Measurements from ENCODE around the gene NF2. TPM values are rescaled to one million over a fixed set of nuclear protein-coding genes. Genes with fewer than 3 reads are reported as not detected.

Gene NF2
- total and polyA plus RNA-seq, 10 of the 15 experiments (the other 5 are each of a cell fraction or from before 2014, with no cell fraction given), result 2.2 to 49.8 (median 22.5) TPM

DNA sequence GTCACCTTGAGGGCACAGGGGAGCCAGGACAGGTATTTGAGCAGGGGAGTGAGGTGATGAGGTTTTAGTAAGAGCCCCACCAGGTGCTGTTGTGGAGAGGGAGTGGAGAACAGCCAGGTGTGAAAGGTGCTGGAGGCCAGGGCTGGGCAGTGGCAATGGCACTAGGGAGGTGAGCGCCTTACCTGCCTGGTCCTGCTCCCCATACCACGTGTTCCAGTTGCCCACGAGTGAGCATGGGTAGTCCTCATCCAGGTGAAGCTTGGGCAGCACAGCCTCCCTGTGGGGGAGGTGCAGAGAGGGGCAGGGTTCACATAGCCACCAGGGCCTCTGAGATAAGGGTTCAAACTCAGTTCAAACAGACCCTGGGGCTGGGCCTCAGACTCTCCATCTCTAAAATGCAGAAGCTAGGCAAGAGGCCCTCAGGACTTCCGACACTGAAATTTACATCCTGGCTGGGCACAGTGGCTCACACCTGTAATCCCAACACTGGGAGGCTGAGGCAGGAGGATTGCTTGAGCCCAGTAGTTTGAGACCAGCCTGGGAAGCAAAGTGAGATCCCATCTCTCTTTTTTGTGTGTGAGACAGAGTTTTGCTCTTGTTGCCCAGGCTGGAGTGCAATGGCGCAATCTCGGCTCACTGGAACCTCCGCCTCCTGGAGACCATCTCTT is 34.3 kb upstream of the NF2 start:
- Histone ChIP-seq H3K27me3 (replicated peaks in 1 of 2; ENCODE audit: control insufficient read depth in 2 of 2, insufficient read depth in 2 of 2, low read length in 1 of 2) (no peaks in the 10 kb centered on the region), H3K36me3 (ENCODE audit: control insufficient read depth in 2 of 2, insufficient read depth in 2 of 2, low read length in 1 of 2) (peaks cover 0 to 7% of the 10 kb centered on the region in 2 experiments; a peak in 1 of 4 replicates), H3K9me3 (replicated peaks; ENCODE audit: control insufficient read depth, insufficient read depth, low read length) (no peaks in the 10 kb centered on the region), H3K79me2 (ENCODE audit: control insufficient read depth, insufficient read depth, low read length) (no peaks in the 10 kb centered on the region), H3K27ac (ENCODE audit: control insufficient read depth, insufficient read depth) (no peak overlapping the region), H3K4me1 (ENCODE audit: control insufficient read depth, insufficient read depth, low read length) (no peaks in the 10 kb centered on the region), H2AFZ (ENCODE audit: control insufficient read depth, low read depth, low read length) (no peak overlapping the region), H3K4me3 (no peak overlapping the region), H3K4me2 (ENCODE audit: control insufficient read depth, insufficient read depth) (no peak overlapping the region), H4K20me1 (ENCODE audit: control insufficient read depth, insufficient read depth) (no peaks in the 10 kb centered on the region), H3K9ac (ENCODE audit: control insufficient read depth, insufficient read depth, low read length) (no peak overlapping the region)
- 68% methylated on average over 7 of the region's 7 CpGs for WGBS (ENCODE audit: insufficient coverage, insufficient replicate concordance, low lambda C conversion rate, missing lambda C conversion rate)
- ChIA-PET POLR2A (no interaction called here), CTCF (no interaction called here), RAD21 (ENCODE audit: unreplicated experiment) (no interaction called here), SMC1A (ENCODE audit: uncharacterized antibody, unreplicated experiment) (no interaction called here)
- no peak for FAIRE-seq
- intact Hi-C loops (cut with micrococcal nuclease; ENCODE audit: unreplicated experiment) (no loop called here), in situ Hi-C loops (cut with MboI) (no loop called here)
- ATAC-seq, result no peak
- DNase-seq (ENCODE audit: low read depth, low spot score), result no peak
- BruUV-seq (replicated peaks), result no TSS peak
- no peak for TF ChIP-seq ZNF217 (IDR thresholded peaks at IDR 0.05)

DNA sequence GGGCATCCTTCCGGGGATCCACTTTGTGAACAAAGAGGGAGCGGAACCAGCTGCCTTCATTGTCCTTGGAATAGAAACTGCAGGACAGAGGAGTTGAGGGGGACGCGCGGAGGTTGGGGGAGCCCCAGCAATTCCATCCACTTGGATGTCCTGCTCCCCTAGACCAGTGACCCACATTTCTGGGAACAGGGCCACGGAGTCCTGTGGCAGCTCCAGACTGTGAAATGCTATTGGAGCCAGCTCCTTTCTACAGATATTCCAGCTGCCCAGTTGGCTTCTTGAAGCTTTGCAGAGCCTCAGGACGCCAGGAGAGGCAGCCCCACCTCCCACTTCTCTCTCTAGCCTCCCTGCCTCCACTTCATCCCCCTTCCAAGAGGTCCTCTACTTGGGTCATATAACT is 33.0 kb upstream of the NF2 start:
- ATAC-seq (no peak), FAIRE-seq (no peak), DNase-seq (ENCODE audit: low read depth, low spot score) (no peak)
- H3K9me3 ChIP-seq (replicated peaks; ENCODE audit: control insufficient read depth, insufficient read depth, low read length), result no peaks in the 10 kb centered on the region
- ChIA-PET SMC1A (ENCODE audit: uncharacterized antibody, unreplicated experiment) (no interaction called here), RAD21 (ENCODE audit: unreplicated experiment) (no interaction called here), POLR2A (no interaction called here), CTCF (no interaction called here)
- no peak overlapping the region for H2AFZ ChIP-seq (ENCODE audit: control insufficient read depth, low read depth, low read length)
- no TSS peak for BruUV-seq (replicated peaks)
- intact Hi-C loops (cut with micrococcal nuclease; ENCODE audit: unreplicated experiment), result no loop called here
- H3K4me3 ChIP-seq, result no peak overlapping the region
- WGBS (ENCODE audit: insufficient coverage, insufficient replicate concordance, low lambda C conversion rate, missing lambda C conversion rate), result 87% methylated on average over 7 of the region's 7 CpGs
- H3K9ac ChIP-seq (ENCODE audit: control insufficient read depth, insufficient read depth, low read length), result no peak overlapping the region
- in situ Hi-C loops (cut with MboI), result no loop called here
- H3K79me2 ChIP-seq (ENCODE audit: control insufficient read depth, insufficient read depth, low read length), result no peaks in the 10 kb centered on the region
- no peak overlapping the region for H3K27ac ChIP-seq (ENCODE audit: control insufficient read depth, insufficient read depth)
- no peaks in the 10 kb centered on the region for H4K20me1 ChIP-seq (ENCODE audit: control insufficient read depth, insufficient read depth)
- H3K27me3 ChIP-seq (replicated peaks in 1 of 2; ENCODE audit: control insufficient read depth in 2 of 2, insufficient read depth in 2 of 2, low read length in 1 of 2), result no peaks in the 10 kb centered on the region
- H3K36me3 ChIP-seq (ENCODE audit: control insufficient read depth in 2 of 2, insufficient read depth in 2 of 2, low read length in 1 of 2), result peaks cover 0 to 7% of the 10 kb centered on the region in 2 experiments; a peak in 1 of 4 replicates
- H3K4me2 ChIP-seq (ENCODE audit: control insufficient read depth, insufficient read depth), result no peak overlapping the region
- H3K4me1 ChIP-seq (ENCODE audit: control insufficient read depth, insufficient read depth, low read length), result no peaks in the 10 kb centered on the region
- TF ChIP-seq POLR2AphosphoS2 (IDR thresholded peaks at IDR 0.05; ENCODE audit: low read depth, low read length), result no peak
- TF ChIP-seq PML (IDR thresholded peaks at IDR 0.05; ENCODE audit: low read length), result no peak
- TF ChIP-seq, protein P1, sequence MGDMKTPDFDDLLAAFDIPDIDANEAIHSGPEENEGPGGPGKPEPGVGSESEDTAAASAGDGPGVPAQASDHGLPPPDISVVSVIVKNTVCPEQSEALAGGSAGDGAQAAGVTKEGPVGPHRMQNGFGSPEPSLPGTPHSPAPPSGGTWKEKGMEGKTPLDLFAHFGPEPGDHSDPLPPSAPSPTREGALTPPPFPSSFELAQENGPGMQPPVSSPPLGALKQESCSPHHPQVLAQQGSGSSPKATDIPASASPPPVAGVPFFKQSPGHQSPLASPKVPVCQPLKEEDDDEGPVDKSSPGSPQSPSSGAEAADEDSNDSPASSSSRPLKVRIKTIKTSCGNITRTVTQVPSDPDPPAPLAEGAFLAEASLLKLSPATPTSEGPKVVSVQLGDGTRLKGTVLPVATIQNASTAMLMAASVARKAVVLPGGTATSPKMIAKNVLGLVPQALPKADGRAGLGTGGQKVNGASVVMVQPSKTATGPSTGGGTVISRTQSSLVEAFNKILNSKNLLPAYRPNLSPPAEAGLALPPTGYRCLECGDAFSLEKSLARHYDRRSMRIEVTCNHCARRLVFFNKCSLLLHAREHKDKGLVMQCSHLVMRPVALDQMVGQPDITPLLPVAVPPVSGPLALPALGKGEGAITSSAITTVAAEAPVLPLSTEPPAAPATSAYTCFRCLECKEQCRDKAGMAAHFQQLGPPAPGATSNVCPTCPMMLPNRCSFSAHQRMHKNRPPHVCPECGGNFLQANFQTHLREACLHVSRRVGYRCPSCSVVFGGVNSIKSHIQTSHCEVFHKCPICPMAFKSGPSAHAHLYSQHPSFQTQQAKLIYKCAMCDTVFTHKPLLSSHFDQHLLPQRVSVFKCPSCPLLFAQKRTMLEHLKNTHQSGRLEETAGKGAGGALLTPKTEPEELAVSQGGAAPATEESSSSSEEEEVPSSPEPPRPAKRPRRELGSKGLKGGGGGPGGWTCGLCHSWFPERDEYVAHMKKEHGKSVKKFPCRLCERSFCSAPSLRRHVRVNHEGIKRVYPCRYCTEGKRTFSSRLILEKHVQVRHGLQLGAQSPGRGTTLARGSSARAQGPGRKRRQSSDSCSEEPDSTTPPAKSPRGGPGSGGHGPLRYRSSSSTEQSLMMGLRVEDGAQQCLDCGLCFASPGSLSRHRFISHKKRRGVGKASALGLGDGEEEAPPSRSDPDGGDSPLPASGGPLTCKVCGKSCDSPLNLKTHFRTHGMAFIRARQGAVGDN (IDR thresholded peaks at IDR 0.05), result no peak
- no peak for TF ChIP-seq ZZZ3 (IDR thresholded peaks at IDR 0.05; ENCODE audit: control insufficient read depth, insufficient read length, low read depth)
- TF ChIP-seq KAT2A (conservative IDR thresholded peaks at IDR 0.05; ENCODE audit: control insufficient read depth, low read depth, low read length), result no peak
- no peak for TF ChIP-seq HDGF (IDR thresholded peaks at IDR 0.05)
- TF ChIP-seq, protein P2, sequence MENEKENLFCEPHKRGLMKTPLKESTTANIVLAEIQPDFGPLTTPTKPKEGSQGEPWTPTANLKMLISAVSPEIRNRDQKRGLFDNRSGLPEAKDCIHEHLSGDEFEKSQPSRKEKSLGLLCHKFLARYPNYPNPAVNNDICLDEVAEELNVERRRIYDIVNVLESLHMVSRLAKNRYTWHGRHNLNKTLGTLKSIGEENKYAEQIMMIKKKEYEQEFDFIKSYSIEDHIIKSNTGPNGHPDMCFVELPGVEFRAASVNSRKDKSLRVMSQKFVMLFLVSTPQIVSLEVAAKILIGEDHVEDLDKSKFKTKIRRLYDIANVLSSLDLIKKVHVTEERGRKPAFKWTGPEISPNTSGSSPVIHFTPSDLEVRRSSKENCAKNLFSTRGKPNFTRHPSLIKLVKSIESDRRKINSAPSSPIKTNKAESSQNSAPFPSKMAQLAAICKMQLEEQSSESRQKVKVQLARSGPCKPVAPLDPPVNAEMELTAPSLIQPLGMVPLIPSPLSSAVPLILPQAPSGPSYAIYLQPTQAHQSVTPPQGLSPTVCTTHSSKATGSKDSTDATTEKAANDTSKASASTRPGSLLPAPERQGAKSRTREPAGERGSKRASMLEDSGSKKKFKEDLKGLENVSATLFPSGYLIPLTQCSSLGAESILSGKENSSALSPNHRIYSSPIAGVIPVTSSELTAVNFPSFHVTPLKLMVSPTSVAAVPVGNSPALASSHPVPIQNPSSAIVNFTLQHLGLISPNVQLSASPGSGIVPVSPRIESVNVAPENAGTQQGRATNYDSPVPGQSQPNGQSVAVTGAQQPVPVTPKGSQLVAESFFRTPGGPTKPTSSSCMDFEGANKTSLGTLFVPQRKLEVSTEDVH (IDR thresholded peaks at IDR 0.05; ENCODE audit: low read depth, partially characterized antibody), result no peak

All from GM12878 (cell line).